COLO829 (cell line): Measurements from ENCODE around the gene ANKS1B.
A peak's percentile ranks its signal among the peaks of the same experiment; 100 is the strongest.
"Not testable (repeated sequence)": the region's sequence is repeated elsewhere in the genome, so short reads cannot be mapped to it uniquely, and the experiment has no call there.

Source experiments
- DNase-seq: peaks from one replicate; pipeline ENCODE4 v3.0.0; 2012; ENCODE audit warnings: low spot score

The ANKS1B gene

DNA sequence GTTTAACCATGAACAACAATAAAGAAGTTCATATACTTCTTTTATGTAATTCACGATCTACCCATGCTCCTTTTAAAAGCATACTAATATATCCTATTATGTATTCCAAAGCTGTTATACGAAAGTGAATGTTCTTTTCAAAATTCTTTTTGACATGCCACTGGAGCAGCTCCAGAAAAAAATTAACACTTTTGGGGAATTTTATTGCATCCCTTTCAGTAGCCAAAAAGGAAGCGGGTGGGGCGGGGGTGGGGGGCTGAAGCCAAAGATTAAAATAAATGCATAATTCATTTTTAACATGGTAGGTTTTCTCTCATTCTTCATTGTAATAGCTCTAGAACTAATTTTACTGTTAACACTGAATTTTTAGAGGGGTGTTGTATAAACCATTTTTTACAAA lies 123.0 kb downstream of the ANKS1B start:
- no peak for DNase-seq

DNA sequence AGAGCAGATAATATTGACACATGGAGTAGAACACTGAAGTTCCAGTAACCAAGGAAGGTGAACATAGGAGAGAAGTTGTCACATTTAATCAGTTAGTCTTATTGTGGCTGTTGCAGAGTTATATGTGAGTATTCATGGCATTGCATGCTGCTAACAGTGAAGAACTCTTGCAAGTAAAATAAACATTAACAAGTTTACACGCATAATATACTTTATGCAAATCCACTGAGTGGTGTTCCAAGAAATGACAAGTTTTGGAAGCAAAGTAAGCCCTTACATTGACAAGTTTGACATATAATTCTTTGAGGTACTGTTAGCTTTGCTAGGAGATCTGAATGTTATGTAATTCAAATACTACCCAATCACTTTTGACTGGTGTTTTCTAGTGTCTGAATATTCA lies 125.6 kb downstream of the ANKS1B start:
- no peak for DNase-seq

DNA sequence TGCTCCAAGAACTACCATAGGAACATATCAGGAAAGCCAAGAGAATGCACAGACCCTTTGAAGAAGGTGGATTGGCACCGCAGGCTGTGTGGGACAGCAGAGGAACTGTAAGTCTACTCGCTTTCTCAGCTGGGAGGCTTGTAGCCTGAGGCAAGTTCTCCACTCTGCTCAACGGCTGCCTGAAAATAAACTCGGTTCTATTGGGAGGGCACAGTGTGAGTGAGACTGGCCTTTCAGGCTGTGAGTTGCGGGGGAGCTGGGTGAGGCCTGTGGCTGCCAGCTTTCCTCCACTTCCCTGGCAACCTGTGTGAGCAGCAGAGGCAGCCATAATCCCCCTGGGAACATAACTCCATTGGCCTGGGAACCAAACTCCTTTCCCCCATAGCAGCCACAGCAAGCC lies 132.1 kb downstream of the ANKS1B start:
- DNase-seq, result no peak

DNA sequence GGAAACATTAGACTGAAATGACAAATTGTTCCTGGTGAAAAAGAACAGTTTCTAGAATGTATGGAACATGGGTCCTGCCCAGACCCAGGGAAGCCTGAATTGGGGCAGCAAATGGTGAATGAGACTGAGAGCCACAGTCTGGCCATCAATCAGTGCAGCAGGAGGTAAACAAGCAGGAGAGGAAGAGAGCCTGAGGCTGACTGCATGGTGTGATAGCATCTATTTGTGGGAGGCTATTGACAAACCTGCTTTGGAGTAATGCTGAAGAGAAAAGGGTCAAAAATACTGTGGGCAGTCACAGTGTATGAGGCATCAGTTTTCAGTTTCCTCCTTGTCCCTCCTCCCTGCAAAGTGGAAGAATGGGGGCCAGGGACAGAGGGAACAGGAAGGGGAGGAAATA lies 136.8 kb downstream of the ANKS1B start:
- no peak for DNase-seq

DNA sequence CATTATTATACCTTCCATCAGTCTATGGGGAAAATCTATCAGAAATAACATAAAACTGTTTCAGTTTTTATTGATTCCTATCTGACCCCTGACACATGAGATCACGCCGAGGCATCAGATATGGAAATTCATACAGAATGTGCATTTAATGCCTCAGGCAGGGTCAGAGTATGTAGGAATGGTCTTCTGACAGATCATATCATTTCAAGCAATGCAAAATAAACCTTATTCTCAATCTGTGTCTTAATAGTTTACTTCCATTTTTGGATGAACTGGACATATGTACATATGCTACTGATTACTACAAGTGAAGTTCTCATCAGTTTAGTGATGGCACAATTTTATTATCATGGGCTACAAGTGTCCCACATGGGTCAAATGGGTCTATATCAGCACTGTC lies 150.0 kb downstream of the ANKS1B start:
- no peak for DNase-seq

DNA sequence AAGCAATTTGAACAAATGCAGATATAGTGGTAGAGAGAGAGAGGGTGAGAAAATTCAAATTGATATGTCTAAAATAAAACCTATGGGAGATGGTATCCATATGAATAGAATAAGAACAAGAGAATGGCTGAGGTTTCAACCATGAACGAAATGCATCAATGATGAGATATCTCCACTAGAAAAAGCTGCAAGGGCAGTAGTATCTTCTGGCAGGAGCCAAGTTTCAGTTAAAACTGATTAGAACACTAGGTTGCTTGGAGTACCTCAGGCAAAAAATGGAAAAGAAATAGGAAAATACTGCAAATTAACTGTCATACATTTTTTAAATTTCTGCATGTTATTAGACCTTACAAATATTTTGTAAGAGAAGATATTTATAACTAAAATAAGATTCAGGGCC lies 151.3 kb downstream of the ANKS1B start:
- no peak for DNase-seq

DNA sequence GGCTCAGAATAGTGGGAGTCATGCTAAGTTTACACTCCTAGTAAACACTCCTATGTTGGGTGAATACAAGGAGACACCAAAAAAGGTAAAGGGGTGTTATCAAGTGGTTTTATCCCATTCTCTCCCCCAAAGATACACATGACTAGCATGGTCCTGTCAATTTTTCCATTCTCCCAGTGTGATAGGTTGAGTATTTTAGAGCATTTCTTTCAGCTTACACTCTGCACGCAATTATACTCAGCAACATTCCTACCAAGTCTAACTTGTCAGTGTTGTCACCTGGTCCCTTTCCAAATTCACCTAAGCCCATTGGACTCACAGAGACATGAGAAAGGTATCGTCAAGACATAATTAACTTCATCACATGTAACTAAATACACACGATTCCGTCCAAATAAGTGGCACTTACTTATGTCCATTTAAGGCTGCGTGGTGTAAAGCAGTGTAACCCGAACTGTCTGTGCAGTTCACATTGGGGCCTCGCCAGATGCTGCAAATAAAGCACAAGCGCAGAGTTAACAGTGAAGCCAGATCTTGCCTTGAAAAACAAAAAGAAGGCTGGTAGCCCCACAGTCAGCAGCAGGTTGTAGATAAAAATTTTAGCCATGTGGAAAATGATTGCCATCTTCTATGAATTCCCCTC lies 159.7 kb downstream of the ANKS1B start:
- no peak for DNase-seq

DNA sequence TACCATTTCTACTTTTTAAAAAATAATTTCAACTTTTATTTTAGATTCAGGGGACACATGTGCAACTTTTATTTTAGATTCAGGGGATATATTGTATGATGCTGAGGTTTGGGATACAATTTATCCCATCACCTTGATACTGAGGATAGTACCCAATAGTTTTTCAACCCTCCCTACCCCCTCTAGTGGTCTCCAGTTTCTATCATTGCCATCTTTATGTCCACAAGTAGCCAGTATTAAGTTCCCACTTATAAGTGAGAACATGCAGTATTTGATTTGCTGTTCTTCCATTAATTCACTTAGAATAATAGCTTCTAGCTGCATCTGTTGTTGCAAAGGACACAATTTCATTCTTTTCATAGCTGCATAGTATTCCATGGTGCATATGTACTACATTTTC lies 162.5 kb downstream of the ANKS1B start:
- no peak for DNase-seq

DNA sequence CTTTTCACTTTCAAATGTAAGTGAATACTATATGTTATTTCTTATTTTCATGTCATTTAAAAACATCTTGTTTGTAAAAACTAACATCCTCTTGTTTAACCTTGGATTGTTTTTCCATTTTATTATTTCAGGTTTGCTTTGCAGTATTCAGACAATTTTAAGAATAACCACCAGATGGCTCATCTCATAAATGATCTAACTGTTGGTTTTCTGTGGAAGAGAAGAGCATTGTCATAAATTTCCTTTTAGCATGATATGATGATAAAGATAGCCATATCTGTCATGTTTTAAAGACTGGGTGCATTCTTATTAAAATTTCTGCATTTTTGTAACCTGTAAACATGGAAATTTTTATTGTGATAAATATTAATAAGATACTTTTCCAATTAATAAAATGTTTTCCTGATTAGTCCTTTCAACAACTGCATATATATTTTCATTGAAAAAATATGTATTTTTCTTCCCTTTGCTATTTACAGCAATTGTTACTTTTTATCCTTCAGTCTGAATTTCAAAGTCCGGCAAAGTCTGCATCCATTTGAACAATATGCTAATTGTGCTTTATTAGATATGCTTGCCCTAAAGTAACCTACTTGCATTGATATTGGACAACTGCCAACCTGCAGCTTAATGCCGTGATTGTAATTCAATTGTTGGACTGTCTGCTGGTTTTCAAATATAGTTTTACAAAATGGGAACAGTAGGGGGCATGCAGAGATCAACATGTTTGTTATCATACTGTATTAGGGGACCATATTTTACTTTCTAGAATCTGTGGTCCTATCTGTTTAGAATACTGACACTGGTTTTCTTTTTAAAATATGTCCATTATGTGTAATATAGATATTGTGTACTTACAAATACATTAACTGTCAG lies 173.8 kb downstream of the ANKS1B start:
- peak; percentile 45 for DNase-seq

DNA sequence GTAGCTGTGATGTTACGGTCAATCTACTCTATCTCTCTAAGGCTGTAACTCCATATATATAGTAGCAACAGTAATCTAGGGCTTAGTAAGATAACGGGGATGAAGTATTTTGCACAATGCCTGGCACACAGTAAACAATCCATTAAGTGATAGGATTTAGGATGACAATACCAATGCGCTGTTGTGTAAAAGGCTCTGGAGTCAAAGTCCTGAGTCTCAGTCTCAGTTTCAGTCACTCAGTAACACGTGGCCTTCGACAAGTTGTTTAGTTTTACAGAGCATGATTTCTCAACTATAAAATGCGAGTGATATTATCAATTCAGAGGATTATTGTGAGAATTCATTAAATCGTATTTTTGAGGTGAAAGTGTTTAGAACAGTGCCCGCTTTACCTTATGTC lies 174.8 kb downstream of the ANKS1B start:
- no peak for DNase-seq

DNA sequence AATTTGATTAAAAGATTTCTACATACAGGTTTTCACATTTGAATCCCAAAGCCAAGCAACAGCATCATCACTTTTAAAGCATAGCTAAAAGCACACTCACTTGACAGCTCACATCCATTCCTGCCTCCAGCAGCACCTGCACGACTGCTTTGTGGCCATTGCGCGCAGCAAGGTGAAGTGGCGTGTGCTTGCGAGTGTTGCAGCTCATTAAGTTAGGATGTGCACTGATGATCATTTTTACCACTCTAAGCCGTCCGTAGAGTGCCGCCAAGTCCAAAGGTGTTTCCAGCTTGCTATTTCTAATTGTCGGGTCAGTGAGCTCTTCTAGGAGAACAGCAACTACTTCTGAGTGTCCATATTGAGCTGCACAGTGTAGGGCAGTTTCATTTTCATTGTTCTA lies 178.4 kb downstream of the ANKS1B start:
- DNase-seq, result no peak

DNA sequence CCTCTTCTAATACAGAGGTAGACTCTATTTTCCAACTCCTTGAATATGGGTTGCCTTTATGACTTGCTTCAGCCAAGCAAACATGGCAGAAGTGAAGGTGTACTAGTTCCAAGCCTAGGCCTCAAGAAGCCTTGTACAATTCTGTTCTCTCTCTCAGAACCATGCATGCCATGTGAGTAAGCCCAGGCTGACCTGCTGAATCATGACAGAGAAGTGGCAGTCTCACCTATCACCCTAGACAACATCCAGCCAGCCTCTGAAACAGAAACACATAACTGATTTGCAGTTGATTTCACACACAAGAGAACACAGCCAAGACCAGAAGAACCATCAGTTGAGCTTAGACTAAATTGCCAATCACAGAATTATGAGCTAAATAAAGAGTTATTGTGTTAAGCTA lies 180.0 kb downstream of the ANKS1B start:
- DNase-seq, result no peak

DNA sequence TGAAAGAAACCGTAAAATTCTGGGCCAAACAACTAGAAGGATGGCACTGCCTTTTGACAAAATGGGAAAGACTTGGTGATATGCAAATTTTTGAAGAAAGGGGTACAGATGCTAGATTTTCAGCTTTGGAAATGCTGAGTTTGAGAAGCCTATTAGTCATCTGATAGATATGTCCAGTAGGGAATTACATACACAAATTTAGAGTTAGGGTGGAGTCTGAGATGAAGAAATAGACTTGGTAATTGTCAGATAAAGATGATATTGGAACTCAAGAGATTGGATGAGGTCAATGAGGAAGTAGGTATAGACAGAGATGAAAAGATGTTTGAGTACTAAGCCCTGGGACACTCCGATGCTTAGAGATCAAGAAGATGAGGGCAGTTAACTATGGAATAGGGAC lies 184.1 kb downstream of the ANKS1B start:
- DNase-seq, result no peak

DNA sequence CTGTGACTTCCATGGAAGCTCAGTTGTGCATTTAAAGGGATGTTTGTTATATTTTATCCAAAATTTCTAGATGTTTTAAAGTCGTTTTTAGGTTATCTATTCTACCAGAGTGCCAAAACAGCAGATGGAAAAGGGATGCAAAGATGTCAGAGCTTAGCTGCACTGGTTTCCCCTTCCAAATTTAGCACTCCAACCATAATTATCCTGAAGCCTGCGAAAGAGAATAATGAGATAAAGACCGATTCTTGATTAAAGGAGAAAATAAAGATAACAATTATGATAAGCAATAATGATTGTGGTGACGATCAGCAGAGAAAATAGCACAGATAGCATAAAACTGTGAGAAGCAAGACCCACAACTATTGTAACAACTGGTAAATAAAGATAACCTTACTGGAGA lies 186.8 kb downstream of the ANKS1B start:
- not testable (repeated sequence) for DNase-seq

DNA sequence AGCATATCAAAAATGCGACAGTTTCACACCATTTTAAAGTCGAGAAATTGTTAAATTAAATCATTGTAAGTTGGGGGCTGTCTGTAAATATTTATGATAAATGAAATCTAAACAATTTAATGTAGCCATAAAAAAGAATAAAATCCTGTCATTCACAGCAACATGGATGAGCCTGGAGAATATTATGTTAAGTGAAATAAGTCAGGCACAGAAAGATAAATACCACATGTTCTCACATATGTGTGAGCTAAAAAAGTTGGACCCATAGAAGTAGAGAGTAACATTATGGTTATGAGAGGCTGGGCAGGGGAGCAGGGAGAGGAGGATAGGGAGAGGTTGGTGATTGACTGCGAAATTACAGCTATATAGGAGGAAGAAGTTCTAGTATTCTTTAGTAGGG lies 201.3 kb downstream of the ANKS1B start:
- no peak for DNase-seq

DNA sequence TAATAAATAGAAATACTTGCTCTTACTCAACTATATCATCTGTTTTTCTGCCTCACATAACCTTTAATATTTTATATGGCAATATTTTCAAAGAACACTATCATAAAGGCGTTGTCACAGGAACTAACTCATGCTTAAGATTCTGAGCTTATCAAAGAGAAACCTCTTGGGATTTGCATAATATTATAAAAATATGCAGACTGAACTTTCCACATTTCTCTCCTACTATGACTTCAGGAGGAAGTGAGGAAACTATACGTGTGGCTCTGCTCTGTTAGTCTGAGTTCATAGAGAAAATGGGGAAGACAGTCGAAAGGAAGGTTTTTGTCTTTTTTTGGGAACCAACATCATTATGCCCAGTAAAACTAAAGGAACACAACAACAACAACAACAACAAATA lies 212.5 kb downstream of the ANKS1B start:
- DNase-seq, result no peak

DNA sequence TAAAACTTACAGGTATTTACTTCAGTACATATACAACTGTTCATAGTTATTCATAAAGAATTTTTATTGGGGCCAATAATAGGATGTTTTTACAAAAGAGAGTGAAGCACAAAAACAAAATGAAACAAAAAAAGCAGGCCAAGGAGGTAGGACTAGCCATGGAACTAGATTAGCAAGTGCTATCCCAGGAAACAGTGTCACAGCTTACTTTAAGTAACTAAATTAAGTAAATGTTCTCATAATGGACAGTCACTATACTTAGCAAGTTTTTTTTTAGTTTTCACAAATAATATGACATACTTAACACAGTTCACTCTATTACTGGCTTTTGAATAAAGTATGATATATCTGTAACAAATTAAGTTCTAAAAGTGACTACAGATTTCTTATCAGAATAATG lies 213.1 kb downstream of the ANKS1B start:
- no peak for DNase-seq

DNA sequence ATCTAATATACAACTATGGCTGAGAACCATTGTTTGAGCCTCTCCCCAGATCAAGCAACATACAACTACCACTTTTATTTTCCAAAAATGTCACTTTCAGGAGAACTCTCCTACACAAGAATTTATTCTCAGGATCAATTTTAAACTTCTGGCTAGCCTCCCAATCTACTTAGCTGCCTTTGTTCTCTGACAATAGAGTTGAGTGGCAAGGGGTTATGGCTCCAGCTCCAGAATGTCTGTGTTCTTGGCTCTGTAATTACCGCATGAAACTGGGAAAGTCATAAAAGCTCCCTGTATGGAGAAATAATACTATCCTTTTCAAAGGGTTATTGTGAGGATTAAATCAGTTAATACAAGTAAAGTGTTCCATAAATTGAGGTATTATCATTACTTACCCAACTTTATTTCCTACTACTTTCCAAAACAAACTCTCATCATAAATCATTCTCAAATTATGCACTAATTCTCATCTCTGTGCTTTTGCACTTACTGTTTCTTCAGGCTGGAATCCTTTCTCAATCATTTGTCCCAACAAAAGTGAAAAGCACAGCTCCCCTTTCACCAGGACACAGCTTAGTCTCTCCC lies 215.2 kb downstream of the ANKS1B start:
- DNase-seq, result no peak

DNA sequence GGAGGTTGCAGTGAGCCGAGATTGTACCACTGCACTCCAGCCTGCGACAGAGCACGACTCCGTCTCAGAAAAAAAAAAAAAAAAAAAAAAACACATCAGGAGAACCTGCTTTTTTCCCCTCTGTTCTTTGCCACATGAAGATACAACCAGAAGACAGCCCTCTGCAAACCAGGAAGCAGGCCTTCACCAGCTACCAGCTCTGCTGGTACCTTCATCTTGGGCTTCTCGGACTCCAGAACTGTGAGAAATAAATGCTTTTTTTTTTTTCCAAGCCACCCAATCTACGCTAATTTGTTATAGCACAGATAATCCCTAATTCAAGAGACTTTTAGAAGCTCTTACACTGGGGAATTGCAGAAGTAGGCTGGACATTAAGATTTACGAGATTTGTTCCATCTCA lies 216.0 kb downstream of the ANKS1B start:
- DNase-seq, result no peak

DNA sequence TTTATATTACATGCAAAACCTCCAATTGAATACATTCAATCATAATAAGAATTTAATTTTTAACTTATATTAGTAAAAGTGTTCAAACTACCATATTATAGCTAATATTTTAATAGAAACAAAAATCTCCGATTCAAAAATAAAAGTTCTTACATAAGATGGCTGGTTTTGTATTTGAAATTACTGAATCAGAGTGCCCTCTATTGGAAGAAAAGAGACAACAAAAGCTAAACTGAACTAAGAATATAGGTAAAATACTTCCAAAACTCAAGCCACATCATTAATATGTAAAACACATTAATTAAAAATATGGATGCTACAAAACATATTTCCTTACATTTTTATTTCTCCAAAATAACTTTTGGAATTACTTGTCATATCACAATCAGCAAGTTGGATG lies 216.9 kb downstream of the ANKS1B start:
- DNase-seq, result peak; percentile 6

DNA sequence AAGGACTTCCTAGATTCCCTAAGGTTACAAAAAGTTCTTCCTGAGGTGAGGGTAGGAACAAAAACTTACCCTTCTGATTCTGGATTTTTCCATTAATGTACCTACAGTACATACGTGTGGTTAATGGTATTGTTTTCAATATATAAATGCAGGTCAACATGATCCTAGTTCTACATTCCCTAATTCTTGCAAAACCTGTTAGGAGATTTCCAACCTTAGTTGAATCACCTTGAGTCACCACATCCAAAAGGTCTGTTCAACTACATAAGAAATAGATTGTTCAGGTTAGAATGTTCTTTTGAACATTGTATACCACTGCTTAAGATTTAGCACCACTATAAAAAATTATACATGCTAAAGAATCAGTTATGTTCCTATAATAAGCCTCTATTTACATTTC lies 218.3 kb downstream of the ANKS1B start:
- DNase-seq, result no peak

DNA sequence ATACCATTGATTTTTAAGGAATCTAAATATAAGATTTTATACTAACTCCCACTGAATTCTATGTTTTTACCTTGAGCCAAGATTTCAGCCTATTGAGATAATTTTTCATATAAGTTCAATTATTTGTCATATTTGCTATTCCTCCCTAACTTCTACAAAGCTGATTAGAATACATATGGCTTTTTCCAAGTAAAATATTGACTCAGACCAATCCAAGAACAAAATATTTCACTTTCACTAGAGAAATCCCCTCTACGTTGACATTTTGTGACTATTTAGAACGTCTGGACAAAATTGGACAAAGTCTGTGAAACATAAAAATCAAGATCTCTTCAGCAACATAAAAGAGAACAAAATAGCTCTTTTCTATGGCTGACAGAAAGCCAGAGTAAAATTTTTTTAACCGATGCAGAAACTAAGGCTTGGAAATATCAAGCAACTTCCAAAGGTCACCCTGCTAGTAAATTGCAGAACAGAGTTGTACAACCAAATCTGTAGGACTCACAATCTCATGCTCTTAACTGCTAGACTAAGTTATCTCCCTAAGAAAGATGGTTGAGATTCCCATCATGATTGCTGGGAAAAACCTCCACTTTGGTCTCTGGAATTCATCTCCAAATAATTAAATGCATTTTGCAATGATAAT lies 219.1 kb downstream of the ANKS1B start:
- DNase-seq, result no peak

DNA sequence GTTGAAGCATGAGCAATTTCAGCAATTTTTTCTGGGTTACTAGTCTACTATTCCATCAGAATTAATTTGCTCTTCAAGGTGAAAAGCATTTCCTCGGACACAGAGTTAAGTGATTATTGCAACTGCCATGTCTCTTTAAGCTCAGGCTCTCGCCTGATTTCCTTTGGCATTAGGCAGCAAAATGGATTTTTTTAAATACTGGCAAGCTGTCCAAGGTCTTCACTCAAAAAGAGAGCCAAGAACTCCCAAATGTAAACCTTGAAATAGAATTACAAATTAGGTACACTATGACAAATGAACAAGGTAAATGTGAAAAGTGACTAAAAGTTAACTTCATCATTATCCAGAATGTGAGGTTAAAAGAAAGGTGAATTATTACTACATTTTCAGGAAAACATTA lies 225.3 kb downstream of the ANKS1B start:
- DNase-seq, result no peak
